ENCODE results near the gene EPSTI1. TPM values are rescaled to one million over a fixed set of nuclear protein-coding genes. Genes with fewer than 3 reads are reported as not detected.
A peak's percentile ranks its signal among the peaks of the same experiment; 100 is the strongest.

The EPSTI1 gene
- total and polyA plus RNA-seq, 4 experiments from 2014 or later = 11.4 to 19.4 (median 18.1) TPM

DNA sequence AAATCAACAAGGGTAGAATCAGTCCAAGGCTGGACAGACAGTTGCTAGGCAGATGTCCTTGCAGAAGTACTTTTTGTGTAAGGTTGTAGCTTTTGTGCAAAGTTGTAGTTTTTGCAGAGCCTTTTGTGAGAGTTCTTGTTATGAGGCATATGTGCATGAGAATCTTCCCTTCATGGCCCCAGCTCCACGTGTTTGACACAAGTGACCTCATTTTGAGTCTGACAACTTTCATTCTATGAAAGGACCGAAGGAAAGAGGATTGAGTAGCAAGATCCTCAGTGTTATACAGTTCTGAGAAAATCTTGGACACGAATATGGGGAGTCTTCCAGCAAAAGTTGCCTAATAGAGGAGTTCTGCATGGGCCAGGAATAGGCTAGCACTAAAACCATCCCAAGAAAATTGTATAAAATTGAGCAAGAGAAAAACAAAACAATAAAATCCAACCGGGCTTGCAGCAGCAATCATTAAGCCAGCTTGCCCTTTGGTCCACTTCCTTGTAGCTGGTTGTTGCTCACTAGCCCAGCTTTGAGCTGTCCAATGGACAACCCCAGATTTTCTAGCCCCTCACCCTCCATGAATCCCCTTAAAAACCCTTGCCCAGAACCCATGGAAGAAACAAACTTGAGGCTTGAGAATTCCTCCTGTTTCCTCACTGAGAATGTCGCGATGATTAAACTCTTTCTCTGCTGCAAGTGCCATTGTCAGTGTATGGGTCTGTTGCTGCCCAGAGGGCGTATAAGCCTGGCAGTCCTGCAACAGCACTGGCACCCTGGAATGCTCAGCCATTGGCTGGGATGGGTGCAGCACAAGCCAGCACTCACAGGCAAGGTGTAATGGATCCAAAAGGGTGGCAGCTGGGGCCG, 6.5 kb downstream of the EPSTI1 start:
- Histone ChIP-seq H3K4me3 (ENCODE audit: low read length in 2 of 2) (no peak overlapping the region), H3K27me3 (ENCODE audit: insufficient read depth, low read length) (no peaks in the 10 kb centered on the region), H3K9me3 (ENCODE audit: control insufficient read depth in 1 of 2, low read length in 2 of 2) (no peaks in the 10 kb centered on the region), H3K27ac (ENCODE audit: low read depth, low read length) (no peak overlapping the region), H3K36me3 (ENCODE audit: insufficient read depth, low read length) (no peaks in the 10 kb centered on the region), H3K4me1 (ENCODE audit: insufficient read depth, low read length) (peaks cover 43% of the 10 kb centered on the region)
- ChIA-PET CTCF (ENCODE audit: partially characterized antibody) (interaction anchor here (0.6 to 2.7 kb wide), 3 partner anchors 14 to 16 kb away, joined by 3 to 14 read pairs (median 5); no protein-coding TSS in a partner anchor), POLR2A (ENCODE audit: partially characterized antibody) (no interaction called here)
- Mint-ChIP-seq H3K9me3 (no peaks in the 10 kb centered on the region), H3K27ac (no peak overlapping the region), H3K4me3 (no peak overlapping the region), H3K4me1 (peaks cover 40 to 52% (median 50%) of the 10 kb centered on the region in 4 donors), H3K27me3 (no peaks in the 10 kb centered on the region), H3K36me3 (peaks cover 11 to 25% of the 10 kb centered on the region in 2 donors)
- intact Hi-C loops (cut with micrococcal nuclease) = no loop called here
- no peak for DNase-seq

DNA sequence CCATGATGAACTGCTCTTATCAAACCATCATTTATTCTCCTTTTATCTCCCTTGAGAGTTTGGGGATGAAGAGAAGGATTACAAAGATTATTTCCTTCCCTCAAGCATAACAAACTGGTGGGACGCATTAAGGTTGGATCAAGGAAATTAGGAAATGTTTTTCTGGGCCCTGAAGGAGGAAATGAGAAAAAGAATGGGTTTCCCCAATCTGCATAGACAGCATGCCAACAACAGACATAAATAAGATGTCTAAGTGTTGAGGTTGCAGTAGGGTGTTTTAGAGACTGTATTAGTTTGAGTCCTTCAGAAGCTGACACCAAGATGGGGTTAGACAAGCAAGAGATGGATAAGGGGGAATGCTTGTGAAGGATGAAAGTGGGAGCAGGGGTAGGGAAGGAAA, 7.3 kb downstream of the EPSTI1 start:
- Histone ChIP-seq H3K27ac (ENCODE audit: low read depth, low read length) (no peak overlapping the region), H3K4me3 (ENCODE audit: low read length in 2 of 2) (no peak overlapping the region), H3K36me3 (ENCODE audit: insufficient read depth, low read length) (no peaks in the 10 kb centered on the region), H3K9me3 (ENCODE audit: control insufficient read depth in 1 of 2, low read length in 2 of 2) (no peaks in the 10 kb centered on the region), H3K4me1 (ENCODE audit: insufficient read depth, low read length) (peaks cover 35% of the 10 kb centered on the region), H3K27me3 (ENCODE audit: insufficient read depth, low read length) (no peaks in the 10 kb centered on the region)
- no peaks in the 10 kb centered on the region for H3K27me3 Mint-ChIP-seq
- peaks cover 13 to 32% of the 10 kb centered on the region in 2 donors for H3K36me3 Mint-ChIP-seq
- H3K4me3 Mint-ChIP-seq = no peak overlapping the region
- H3K27ac Mint-ChIP-seq = peak overlapping the region in 2 of 7 donors; percentile 1 to 29
- ChIA-PET CTCF (ENCODE audit: partially characterized antibody) (interaction anchor here (0.6 to 1.4 kb wide), 2 partner anchors 13 to 15 kb away, joined by 3 to 5 read pairs; no protein-coding TSS in a partner anchor), POLR2A (ENCODE audit: partially characterized antibody) (no interaction called here)
- DNase-seq = no peak
- intact Hi-C loops (cut with micrococcal nuclease) = no loop called here
- H3K9me3 Mint-ChIP-seq = no peaks in the 10 kb centered on the region
- H3K4me1 Mint-ChIP-seq = peaks cover 34 to 50% (median 44%) of the 10 kb centered on the region in 4 donors

DNA sequence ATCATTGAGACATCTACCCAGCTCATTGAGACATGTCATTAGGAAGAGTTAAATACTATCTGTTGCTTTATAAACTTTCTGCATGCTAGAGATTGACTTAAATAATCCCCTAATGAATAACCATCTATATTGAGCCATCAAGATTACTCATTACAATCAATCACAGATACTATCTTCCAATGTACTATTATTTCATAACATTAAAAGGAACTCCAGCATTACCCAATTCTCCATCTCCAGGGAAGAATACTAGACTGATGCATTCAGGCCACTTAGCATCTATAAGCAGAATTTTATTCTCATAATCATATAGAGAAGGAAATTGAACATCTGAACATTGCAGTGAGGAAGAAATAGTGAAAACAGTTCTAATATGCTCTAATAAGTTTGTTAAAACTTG, 8.0 kb downstream of the EPSTI1 start:
- CTCF ChIA-PET (ENCODE audit: partially characterized antibody) = interaction anchor here (5.9 kb wide), 1 partner anchor 15 kb away, joined by 22 read pairs; no protein-coding TSS in a partner anchor
- no peaks in the 10 kb centered on the region for H3K9me3 ChIP-seq (ENCODE audit: control insufficient read depth in 1 of 2, low read length in 2 of 2)
- POLR2A ChIA-PET (ENCODE audit: partially characterized antibody) = interaction anchor here (1.8 kb wide), 1 partner anchor 8 kb away, joined by 8 read pairs; the partner anchor contains the start of gene EPSTI1
- peaks cover 13 to 33% of the 10 kb centered on the region in 2 donors for H3K36me3 Mint-ChIP-seq
- no peak overlapping the region for H3K27ac ChIP-seq (ENCODE audit: low read depth, low read length)
- intact Hi-C loops (cut with micrococcal nuclease) = no loop called here
- no peak overlapping the region for H3K4me3 Mint-ChIP-seq
- no peak for DNase-seq
- no peak overlapping the region for H3K27ac Mint-ChIP-seq
- H3K36me3 ChIP-seq (ENCODE audit: insufficient read depth, low read length) = no peaks in the 10 kb centered on the region
- no peaks in the 10 kb centered on the region for H3K9me3 Mint-ChIP-seq
- H3K4me3 ChIP-seq (ENCODE audit: low read length in 2 of 2) = no peak overlapping the region
- H3K27me3 Mint-ChIP-seq = no peaks in the 10 kb centered on the region
- H3K27me3 ChIP-seq (ENCODE audit: insufficient read depth, low read length) = no peaks in the 10 kb centered on the region
- peaks cover 31% of the 10 kb centered on the region for H3K4me1 ChIP-seq (ENCODE audit: insufficient read depth, low read length)
- H3K4me1 Mint-ChIP-seq = peaks cover 32 to 46% (median 42%) of the 10 kb centered on the region in 4 donors

DNA sequence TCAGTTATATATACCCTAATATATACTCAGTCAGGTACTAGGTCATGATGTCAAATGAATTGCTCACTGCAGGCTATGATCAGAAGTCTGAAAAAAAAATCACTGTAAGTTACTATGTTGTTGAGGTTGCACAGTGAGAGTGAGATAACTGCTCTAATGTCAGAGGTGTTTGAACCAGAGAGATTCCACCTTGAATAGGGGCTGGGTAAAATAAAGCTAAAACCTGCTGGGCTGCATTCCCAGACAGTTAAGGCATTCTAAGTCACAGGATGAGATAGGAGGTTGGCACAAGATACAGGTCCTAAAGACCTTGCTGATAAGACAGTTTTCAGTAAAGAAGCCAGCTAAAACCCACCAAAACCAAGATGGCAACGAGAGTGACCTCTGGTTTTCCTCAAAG, 10.2 kb downstream of the EPSTI1 start:
- H3K9me3 Mint-ChIP-seq = peaks cover 0 to 4% (median 0%) of the 10 kb centered on the region in 8 donors
- peak overlapping the region in 1 of 7 donors; percentile 7 for H3K27ac Mint-ChIP-seq

DNA sequence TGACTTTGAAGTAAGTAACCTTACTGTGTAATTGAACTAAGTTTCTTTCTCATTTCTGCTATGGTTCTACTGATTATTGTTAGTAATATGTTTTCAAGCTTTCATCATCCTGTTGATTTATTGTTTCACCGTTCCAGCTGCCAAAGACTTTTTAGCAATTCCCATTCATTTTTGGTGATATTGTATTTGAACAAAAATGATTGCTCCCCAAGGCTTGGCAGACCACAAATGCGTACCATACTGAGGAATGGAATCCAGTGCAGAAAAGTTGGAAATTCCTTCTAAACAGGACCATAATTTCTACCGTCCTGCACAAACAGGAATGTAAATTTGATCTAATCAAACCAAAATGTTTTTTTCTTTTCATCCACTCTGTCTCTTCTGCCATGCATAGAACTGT, 10.7 kb downstream of the EPSTI1 start:
- Mint-ChIP-seq H3K27me3 (no peaks in the 10 kb centered on the region), H3K4me1 (peaks cover 30 to 51% (median 39%) of the 10 kb centered on the region in 4 donors), H3K27ac (peak overlapping the region in 3 of 7 donors; percentile 0 to 53 (median 16)), H3K4me3 (no peak overlapping the region), H3K36me3 (peaks cover 15 to 42% of the 10 kb centered on the region in 2 donors), H3K9me3 (peaks cover 0 to 4% (median 0%) of the 10 kb centered on the region in 8 donors)
- POLR2A ChIA-PET (ENCODE audit: partially characterized antibody) = interaction anchor here (1.4 kb wide), 1 partner anchor 11 kb away, joined by 8 read pairs; the partner anchor contains the start of gene EPSTI1
- CTCF ChIA-PET (ENCODE audit: partially characterized antibody) = interaction anchor here (1.2 to 5.9 kb wide), 3 partner anchors 9 to 12 kb away, joined by 6 to 22 read pairs (median 6); no protein-coding TSS in a partner anchor
- Histone ChIP-seq H3K9me3 (ENCODE audit: control insufficient read depth in 1 of 2, low read length in 2 of 2) (no peaks in the 10 kb centered on the region), H3K27me3 (ENCODE audit: insufficient read depth, low read length) (no peaks in the 10 kb centered on the region), H3K4me3 (ENCODE audit: low read length in 2 of 2) (no peak overlapping the region), H3K36me3 (ENCODE audit: insufficient read depth, low read length) (no peaks in the 10 kb centered on the region), H3K4me1 (ENCODE audit: insufficient read depth, low read length) (peaks cover 25% of the 10 kb centered on the region), H3K27ac (ENCODE audit: low read depth, low read length) (no peak overlapping the region)
- no peak for DNase-seq
- intact Hi-C loops (cut with micrococcal nuclease) = no loop called here

More for the DNA sequence above, 10.2 kb downstream of the EPSTI1 start:
- Mint-ChIP-seq H3K36me3 (peaks cover 15 to 41% of the 10 kb centered on the region in 2 donors), H3K27me3 (no peaks in the 10 kb centered on the region), H3K4me3 (no peak overlapping the region), H3K4me1 (peaks cover 30 to 50% (median 40%) of the 10 kb centered on the region in 4 donors)
- H3K4me1 ChIP-seq (ENCODE audit: insufficient read depth, low read length) = peaks cover 25% of the 10 kb centered on the region
- no peak overlapping the region for H3K4me3 ChIP-seq (ENCODE audit: low read length in 2 of 2)
- no peak overlapping the region for H3K27ac ChIP-seq (ENCODE audit: low read depth, low read length)
- no peaks in the 10 kb centered on the region for H3K9me3 ChIP-seq (ENCODE audit: control insufficient read depth in 1 of 2, low read length in 2 of 2)
- POLR2A ChIA-PET (ENCODE audit: partially characterized antibody) = no interaction called here
- intact Hi-C loops (cut with micrococcal nuclease) = no loop called here
- CTCF ChIA-PET (ENCODE audit: partially characterized antibody) = interaction anchor here (1.0 to 5.9 kb wide), 3 partner anchors 10 to 16 kb away, joined by 3 to 22 read pairs (median 11); no protein-coding TSS in a partner anchor
- H3K27me3 ChIP-seq (ENCODE audit: insufficient read depth, low read length) = no peaks in the 10 kb centered on the region
- no peak for DNase-seq
- no peaks in the 10 kb centered on the region for H3K36me3 ChIP-seq (ENCODE audit: insufficient read depth, low read length)

DNA sequence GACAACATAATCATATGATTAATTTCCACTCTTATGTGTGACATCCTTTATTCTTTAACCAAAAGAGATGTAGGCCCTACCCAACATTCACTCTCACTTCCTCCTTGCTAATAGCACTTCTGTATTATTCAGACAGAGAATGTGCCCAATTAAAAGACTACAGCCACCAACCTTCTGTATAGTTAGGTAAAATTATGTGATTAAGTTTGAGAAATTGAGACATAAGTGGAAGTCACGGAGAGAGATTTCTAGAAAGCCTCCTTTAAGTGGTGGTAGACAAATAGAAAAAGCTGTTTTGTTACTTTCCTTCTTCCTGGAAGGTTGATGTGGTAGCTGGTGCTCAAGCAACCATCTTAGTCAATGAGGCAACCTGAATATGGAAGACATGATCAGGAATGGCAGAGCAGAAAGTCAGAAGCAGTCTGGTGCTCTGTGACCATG, 14.8 kb downstream of the EPSTI1 start:
- no peaks in the 10 kb centered on the region for H3K36me3 ChIP-seq (ENCODE audit: insufficient read depth, low read length)
- H3K9me3 Mint-ChIP-seq = peaks cover 0 to 4% (median 0%) of the 10 kb centered on the region in 8 donors
- ChIA-PET CTCF (ENCODE audit: partially characterized antibody) (interaction anchor here (1.2 to 3.0 kb wide), 2 partner anchors 10 to 14 kb away, joined by 4 to 17 read pairs; partner anchors contain the start of gene EPSTI1), POLR2A (ENCODE audit: partially characterized antibody) (no interaction called here)
- H3K36me3 Mint-ChIP-seq = peaks cover 16 to 41% of the 10 kb centered on the region in 2 donors
- peaks cover 13 to 26% (median 16%) of the 10 kb centered on the region in 4 donors for H3K4me1 Mint-ChIP-seq
- H3K27ac Mint-ChIP-seq = peak overlapping the region in 4 of 7 donors; percentile 50 to 63 (median 52)
- H3K9me3 ChIP-seq (ENCODE audit: control insufficient read depth in 1 of 2, low read length in 2 of 2) = no peaks in the 10 kb centered on the region
- no peaks in the 10 kb centered on the region for H3K27me3 ChIP-seq (ENCODE audit: insufficient read depth, low read length)
- intact Hi-C loops (cut with micrococcal nuclease) = no loop called here
- no peak overlapping the region for H3K4me3 ChIP-seq (ENCODE audit: low read length in 2 of 2)
- H3K4me1 ChIP-seq (ENCODE audit: insufficient read depth, low read length) = peaks cover 4% of the 10 kb centered on the region
- H3K4me3 Mint-ChIP-seq = no peak overlapping the region
- DNase-seq = no peak
- no peak overlapping the region for H3K27ac ChIP-seq (ENCODE audit: low read depth, low read length)
- no peaks in the 10 kb centered on the region for H3K27me3 Mint-ChIP-seq

DNA sequence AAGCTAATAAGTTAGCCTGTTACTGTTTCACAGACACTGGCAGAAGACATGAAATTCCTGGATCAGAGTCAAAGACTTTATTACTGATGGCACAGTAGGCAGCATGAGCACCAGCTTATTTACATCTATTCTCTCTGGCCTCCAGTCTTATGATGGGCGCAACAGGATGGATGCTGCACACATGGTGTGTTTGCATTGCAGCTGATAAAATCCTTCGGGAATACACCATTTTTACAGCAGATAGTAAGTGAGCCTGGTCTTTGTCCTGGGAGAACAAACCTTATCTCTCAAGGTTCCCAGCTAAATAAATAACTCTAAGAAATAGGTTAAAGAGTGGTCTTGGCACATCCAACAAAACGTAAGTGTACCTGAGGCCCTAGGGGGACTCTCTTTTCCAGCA, 16.0 kb downstream of the EPSTI1 start:
- H3K27ac Mint-ChIP-seq = peak overlapping the region in 1 of 7 donors; percentile 14
- H3K27me3 ChIP-seq (ENCODE audit: insufficient read depth, low read length) = no peaks in the 10 kb centered on the region
- H3K27ac ChIP-seq (ENCODE audit: low read depth, low read length) = no peak overlapping the region
- no peak overlapping the region for H3K4me3 Mint-ChIP-seq
- no peaks in the 10 kb centered on the region for H3K9me3 ChIP-seq (ENCODE audit: control insufficient read depth in 1 of 2, low read length in 2 of 2)
- POLR2A ChIA-PET (ENCODE audit: partially characterized antibody) = interaction anchor here (1.2 kb wide), 1 partner anchor 16 kb away, joined by 4 read pairs; the partner anchor contains the start of gene EPSTI1
- H3K36me3 Mint-ChIP-seq = peaks cover 16 to 40% of the 10 kb centered on the region in 2 donors
- DNase-seq = no peak
- no peaks in the 10 kb centered on the region for H3K36me3 ChIP-seq (ENCODE audit: insufficient read depth, low read length)
- H3K27me3 Mint-ChIP-seq = no peaks in the 10 kb centered on the region
- peaks cover 5% of the 10 kb centered on the region for H3K4me1 ChIP-seq (ENCODE audit: insufficient read depth, low read length)
- H3K4me1 Mint-ChIP-seq = peaks cover 9 to 20% (median 14%) of the 10 kb centered on the region in 4 donors
- H3K4me3 ChIP-seq (ENCODE audit: low read length in 2 of 2) = no peak overlapping the region
- H3K9me3 Mint-ChIP-seq = peaks cover 0 to 4% (median 0%) of the 10 kb centered on the region in 8 donors
- intact Hi-C loops (cut with micrococcal nuclease) = no loop called here
- CTCF ChIA-PET (ENCODE audit: partially characterized antibody) = no interaction called here

Measured in CD4-positive, alpha-beta memory T cell (primary cell).